Measurements from ENCODE around the gene NAV3.
"Not testable (repeated sequence)": the region's sequence is repeated elsewhere in the genome, so short reads cannot be mapped to it uniquely, and the experiment has no call there.

NAV3 gene

GRCh38 chr12:78038541-78038940 is 207.8 kb downstream of the NAV3 start:
- no peak for DNase-seq (ENCODE audit: low read depth in 3 of 3)

DNA sequence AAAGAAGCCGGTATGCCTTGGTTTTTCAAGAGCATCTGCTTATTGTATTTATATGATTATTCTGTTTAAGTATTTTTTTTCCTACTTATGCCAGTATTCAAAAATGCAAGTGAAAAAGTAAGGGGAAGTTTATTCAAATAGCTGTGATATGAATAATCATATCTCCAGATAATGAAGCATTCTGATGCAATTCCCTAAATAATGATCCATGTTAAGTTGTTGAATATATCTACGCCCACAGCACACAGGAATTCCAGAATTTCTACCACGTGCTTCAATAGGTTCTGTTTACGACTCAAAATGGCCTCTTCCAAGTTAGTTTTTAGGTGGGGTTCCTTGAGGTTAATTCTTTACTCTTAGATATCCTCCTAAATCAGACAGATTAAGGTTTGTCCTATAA is 208.3 kb downstream of the NAV3 start:
- no peak for DNase-seq (ENCODE audit: low read depth in 3 of 3)

DNA sequence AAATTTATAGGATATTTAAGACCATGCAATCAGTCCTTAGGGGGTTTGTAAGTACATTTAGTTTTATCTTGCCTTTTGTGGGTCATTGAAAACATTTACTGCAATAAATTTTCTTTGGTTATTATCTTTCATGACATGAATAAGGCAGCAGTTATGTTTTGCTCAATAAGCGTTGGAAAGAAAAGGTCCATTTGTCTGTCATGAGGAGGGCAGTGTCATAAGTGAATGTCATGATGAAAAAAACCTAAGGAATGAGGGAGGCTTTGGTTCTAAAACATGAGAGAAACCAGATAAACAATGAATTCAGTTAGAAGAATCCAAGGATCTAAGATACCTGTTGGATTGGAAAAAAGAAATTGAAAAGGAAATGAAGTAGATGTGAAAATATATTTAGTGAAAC is 209.4 kb downstream of the NAV3 start:
- no peak for DNase-seq (ENCODE audit: low read depth in 3 of 3)

GRCh38 chr12:78050790-78051189 is 220.1 kb downstream of the NAV3 start:
- DNase-seq (ENCODE audit: low read depth in 3 of 3) = no peak

DNA sequence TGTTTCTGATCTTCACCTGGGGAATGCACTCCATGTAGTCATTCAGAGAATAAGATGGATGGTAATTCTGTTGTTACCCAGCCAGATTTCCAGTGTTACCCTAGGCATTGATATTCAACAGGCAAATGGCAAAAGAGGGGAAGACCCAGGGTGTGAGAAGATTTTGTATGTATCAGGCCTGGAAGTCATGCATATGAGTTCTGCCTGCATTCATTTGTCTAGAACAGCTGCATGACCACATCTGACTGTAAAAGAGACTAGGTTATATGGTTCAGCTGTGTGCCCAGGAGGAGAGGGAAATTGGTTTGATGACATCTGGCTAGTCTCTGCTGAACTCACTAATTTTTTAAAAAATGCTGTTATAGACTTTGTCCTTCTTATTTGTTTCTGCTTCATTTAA is 224.9 kb downstream of the NAV3 start:
- DNase-seq (ENCODE audit: low read depth in 3 of 3) = no peak

- no peak for DNase-seq (ENCODE audit: low read depth in 3 of 3)
Measured at GRCh38 chr12:78057075-78057474, 226.4 kb downstream of the NAV3 start.

GRCh38 chr12:78060186-78060585 is 229.5 kb downstream of the NAV3 start:
- DNase-seq (ENCODE audit: low read depth in 3 of 3) = no peak

- no peak for DNase-seq (ENCODE audit: low read depth in 3 of 3)
Measured at GRCh38 chr12:78062786-78063185, 232.1 kb downstream of the NAV3 start.

DNA sequence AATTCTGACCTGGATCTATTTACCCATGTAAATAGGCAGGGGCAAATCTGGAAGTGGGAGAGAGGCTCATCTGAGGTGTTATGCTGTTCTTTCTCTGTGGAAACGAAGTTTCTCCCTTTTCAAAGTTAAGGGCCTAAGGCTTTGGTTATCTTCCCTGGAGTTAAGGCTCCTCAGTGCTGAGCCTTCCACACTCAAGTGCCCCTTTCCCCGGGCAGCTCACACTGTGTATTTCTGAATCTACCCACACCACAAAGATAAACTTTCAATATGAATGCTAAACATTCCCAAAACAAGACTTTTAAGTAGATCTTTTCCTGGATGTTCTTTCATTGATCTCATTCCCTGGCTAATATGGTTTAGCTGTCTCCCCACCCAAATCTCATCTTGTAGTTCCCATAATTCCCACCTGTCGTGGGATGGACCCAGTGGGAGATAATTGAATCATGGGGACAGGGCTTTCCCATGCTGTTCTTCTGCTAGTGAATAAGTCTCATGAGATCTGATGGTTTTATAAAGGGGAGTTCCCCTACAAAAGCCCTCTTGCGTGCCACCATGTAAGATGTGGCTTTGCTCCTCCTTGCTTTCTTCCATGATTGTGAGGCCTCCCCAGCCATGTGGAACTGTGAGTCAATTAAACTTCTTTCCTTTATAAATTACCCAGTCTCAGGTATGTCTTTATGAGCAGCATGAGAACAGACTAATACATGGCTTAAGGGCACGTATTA is 251.1 kb downstream of the NAV3 start:
- DNase-seq (ENCODE audit: low read depth in 3 of 3) = no peak

GRCh38 chr12:78085542-78086182 is 255.0 kb downstream of the NAV3 start:
- no peak for DNase-seq (ENCODE audit: low read depth in 3 of 3)

GRCh38 chr12:78086553-78087362 is 256.1 kb downstream of the NAV3 start:
- no peak for DNase-seq (ENCODE audit: low read depth in 3 of 3)

GRCh38 chr12:78087363-78087675 is 256.6 kb downstream of the NAV3 start:
- DNase-seq (ENCODE audit: low read depth in 3 of 3) = no peak

GRCh38 chr12:78088391-78088832 is 257.7 kb downstream of the NAV3 start:
- DNase-seq (ENCODE audit: low read depth in 3 of 3) = no peak

DNA sequence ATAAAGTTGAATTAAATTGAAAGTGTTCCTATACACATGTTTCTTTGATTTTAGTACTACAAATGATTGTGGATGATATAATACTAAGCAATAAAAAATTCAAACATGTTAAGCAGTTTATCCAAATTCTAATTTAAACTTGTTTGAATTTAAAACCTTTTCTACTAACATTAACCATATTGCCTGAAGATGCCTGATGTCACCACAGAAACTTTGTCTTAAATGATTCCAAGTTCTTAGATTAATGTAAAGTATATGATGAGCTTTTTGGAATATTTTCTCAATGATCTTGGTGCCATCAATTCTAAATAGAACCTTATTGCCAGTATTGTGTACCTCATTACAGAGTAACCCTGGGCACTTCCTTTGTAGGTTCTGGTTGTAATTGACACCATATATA is 259.6 kb downstream of the NAV3 start:
- no peak for DNase-seq (ENCODE audit: low read depth in 3 of 3)

DNA sequence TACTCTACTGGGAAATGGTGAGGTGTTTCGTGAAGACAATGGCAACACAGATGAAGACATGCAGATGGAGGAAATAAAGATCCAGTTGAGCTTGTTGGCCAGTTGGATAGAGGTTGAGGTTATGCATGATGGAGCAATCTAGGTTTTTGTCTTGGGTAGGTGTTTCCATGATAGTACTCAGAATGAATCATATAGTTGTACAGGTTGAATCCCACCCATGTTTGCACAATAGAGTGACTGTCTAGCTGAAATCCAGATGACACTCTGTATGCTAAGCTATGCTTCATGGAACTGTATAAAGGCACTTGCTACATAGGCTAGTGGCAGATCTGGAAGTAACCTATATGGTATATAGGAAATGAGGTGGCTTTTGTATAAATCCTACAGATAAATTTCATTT is 264.9 kb downstream of the NAV3 start:
- no peak for DNase-seq (ENCODE audit: low read depth in 3 of 3)

- DNase-seq (ENCODE audit: low read depth in 3 of 3) = no peak
Measured at GRCh38 chr12:78096909-78097597, 266.4 kb downstream of the NAV3 start.

GRCh38 chr12:78099806-78100205 is 269.1 kb downstream of the NAV3 start:
- no peak for DNase-seq (ENCODE audit: low read depth in 3 of 3)

- DNase-seq (ENCODE audit: low read depth in 3 of 3) = no peak
Measured at GRCh38 chr12:78101113-78101876, 270.6 kb downstream of the NAV3 start.

- no peak for DNase-seq (ENCODE audit: low read depth in 3 of 3)
Measured at GRCh38 chr12:78101946-78102635, 271.4 kb downstream of the NAV3 start.

- DNase-seq (ENCODE audit: low read depth in 3 of 3) = not testable (repeated sequence)
Measured at GRCh38 chr12:78102801-78103200, 272.1 kb downstream of the NAV3 start.

GRCh38 chr12:78115889-78116288 is 285.2 kb downstream of the NAV3 start:
- DNase-seq (ENCODE audit: low read depth in 3 of 3) = no peak

All from stimulated activated CD4-positive, alpha-beta T cell treated with anti-CD3 and anti-CD28 coated beads, TNF-alpha, amount 100 ng/mL, for 48 hours (primary cell).